DND-41 (cell line): ENCODE data around the gene CTAGE1.
"Not testable (repeated sequence)": the region's sequence is repeated elsewhere in the genome, so short reads cannot be mapped to it uniquely, and the experiment has no call there.

Source experiments
- ATAC-seq: fragments of 200-7000 bp; cut with Tn5 transposase; 3 replicates; pipeline ENCODE4 v1.9.1; 2021; ENCODE audit warnings: low read depth; ENCODE audit not compliant: insufficient read depth
- DNase-seq: peaks from one replicate; pipeline ENCODE4 v3.0.0-alpha.2; 2020
- H2AFZ ChIP-seq: 2 replicates; pipeline ENCODE4 v1.6.0; 2012; ENCODE audit warnings: low read depth, low read length
- H3K27ac ChIP-seq: 2 replicates; pipeline ENCODE4 v1.5.1; 2012; ENCODE audit warnings: low read length, inconsistent platforms
- H3K27me3 ChIP-seq: fragments of 200-600 bp; sonication (generic); 2 replicates; pipeline ENCODE4 v1.6.0; 2012; ENCODE audit warnings: low read length, mild to moderate bottlenecking, inconsistent platforms; ENCODE audit not compliant: insufficient read depth, poor library complexity
- H3K36me3 ChIP-seq: 2 replicates; pipeline ENCODE4 v1.5.1; 2012; ENCODE audit warnings: low read length, inconsistent platforms; ENCODE audit not compliant: insufficient read depth
- H3K4me1 ChIP-seq: 2 replicates; pipeline ENCODE4 v1.5.1; 2012; ENCODE audit warnings: mild to moderate bottlenecking, low read length; ENCODE audit not compliant: insufficient read depth
- H3K4me2 ChIP-seq: 2 replicates; pipeline ENCODE4 v1.6.0; 2012; ENCODE audit warnings: mild to moderate bottlenecking, moderate library complexity, low read length, inconsistent platforms; ENCODE audit not compliant: insufficient read depth
- H3K4me3 ChIP-seq, 2 experiments: fragments of 200-600 bp in 1 of 2; shearing (Covaris generic) in 1 of 2; 2 replicates each; pipeline ENCODE4 v1.5.1; 2012 to 2016; ENCODE audit warnings: inconsistent platforms in 2 of 2, low read length in 2 of 2, mild to moderate bottlenecking in 2 of 2, low read depth in 1 of 2, moderate library complexity in 1 of 2
- H3K79me2 ChIP-seq: 2 replicates; pipeline ENCODE4 v1.6.0; 2012; ENCODE audit warnings: low read length, inconsistent platforms; ENCODE audit not compliant: insufficient read depth
- H3K9ac ChIP-seq: 2 replicates; pipeline ENCODE4 v1.6.0; 2012; ENCODE audit warnings: low read depth, mild to moderate bottlenecking, inconsistent platforms, low read length, moderate library complexity
- H3K9me3 ChIP-seq: 2 replicates; pipeline ENCODE4 v1.5.1; 2012; ENCODE audit warnings: low read length, moderate library complexity, mild to moderate bottlenecking, inconsistent platforms; ENCODE audit not compliant: insufficient read depth, severe bottlenecking
- H4K20me1 ChIP-seq: 2 replicates; pipeline ENCODE4 v1.6.0; 2012; ENCODE audit warnings: low read length; ENCODE audit not compliant: insufficient read depth
- EZH2 ChIP-seq: IDR thresholded peaks from 3 replicates; pipeline ENCODE4 v1.6.1; 2012; ENCODE audit warnings: borderline replicate concordance, low read depth, mild to moderate bottlenecking, moderate library complexity, low read length, inconsistent platforms; ENCODE audit not compliant: severe bottlenecking
- TF ChIP-seq, protein P1 (sequence below): IDR thresholded peaks from 2 replicates; pipeline ENCODE4 v1.5.1; 2012; ENCODE audit warnings: borderline replicate concordance, low read length, moderate library complexity, mild to moderate bottlenecking; ENCODE audit not compliant: poor library complexity, severe bottlenecking; ENCODE audit errors: extremely low read depth

CTAGE1 gene

DNA sequence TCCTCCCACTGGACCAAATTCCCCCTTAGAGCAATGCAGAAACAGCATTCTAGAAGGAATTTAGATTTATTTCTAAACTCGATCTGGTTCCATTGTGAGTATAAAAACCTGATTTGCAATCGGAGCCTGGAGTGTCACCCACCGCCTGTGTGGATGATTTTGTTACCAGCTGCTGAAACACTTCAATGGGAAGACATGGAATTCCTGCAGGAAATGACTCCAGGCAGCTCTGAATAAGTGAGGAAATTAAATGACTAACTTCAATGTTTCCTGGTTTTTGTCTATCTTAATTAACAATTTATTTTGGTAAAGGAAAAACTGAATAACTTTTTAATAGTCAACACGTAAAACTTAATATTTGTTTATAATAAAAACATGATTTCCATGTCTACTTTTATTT, 19.3 kb downstream of the CTAGE1 start:
- Histone ChIP-seq H4K20me1 (no peaks in the 10 kb centered on the region), H3K4me2 (no peak overlapping the region), H3K4me3 (no peak overlapping the region), H3K4me1 (no peaks in the 10 kb centered on the region), H3K36me3 (no peaks in the 10 kb centered on the region), H3K27ac (no peak overlapping the region), H3K27me3 (peaks cover 3% of the 10 kb centered on the region), H3K79me2 (no peaks in the 10 kb centered on the region), H3K9ac (no peak overlapping the region), H3K9me3 (no peaks in the 10 kb centered on the region), H2AFZ (no peak overlapping the region)
- no peak for TF ChIP-seq EZH2
- TF ChIP-seq, protein P1, sequence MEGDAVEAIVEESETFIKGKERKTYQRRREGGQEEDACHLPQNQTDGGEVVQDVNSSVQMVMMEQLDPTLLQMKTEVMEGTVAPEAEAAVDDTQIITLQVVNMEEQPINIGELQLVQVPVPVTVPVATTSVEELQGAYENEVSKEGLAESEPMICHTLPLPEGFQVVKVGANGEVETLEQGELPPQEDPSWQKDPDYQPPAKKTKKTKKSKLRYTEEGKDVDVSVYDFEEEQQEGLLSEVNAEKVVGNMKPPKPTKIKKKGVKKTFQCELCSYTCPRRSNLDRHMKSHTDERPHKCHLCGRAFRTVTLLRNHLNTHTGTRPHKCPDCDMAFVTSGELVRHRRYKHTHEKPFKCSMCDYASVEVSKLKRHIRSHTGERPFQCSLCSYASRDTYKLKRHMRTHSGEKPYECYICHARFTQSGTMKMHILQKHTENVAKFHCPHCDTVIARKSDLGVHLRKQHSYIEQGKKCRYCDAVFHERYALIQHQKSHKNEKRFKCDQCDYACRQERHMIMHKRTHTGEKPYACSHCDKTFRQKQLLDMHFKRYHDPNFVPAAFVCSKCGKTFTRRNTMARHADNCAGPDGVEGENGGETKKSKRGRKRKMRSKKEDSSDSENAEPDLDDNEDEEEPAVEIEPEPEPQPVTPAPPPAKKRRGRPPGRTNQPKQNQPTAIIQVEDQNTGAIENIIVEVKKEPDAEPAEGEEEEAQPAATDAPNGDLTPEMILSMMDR = no peak
- DNase-seq (no peak), ATAC-seq (no peak)

DNA sequence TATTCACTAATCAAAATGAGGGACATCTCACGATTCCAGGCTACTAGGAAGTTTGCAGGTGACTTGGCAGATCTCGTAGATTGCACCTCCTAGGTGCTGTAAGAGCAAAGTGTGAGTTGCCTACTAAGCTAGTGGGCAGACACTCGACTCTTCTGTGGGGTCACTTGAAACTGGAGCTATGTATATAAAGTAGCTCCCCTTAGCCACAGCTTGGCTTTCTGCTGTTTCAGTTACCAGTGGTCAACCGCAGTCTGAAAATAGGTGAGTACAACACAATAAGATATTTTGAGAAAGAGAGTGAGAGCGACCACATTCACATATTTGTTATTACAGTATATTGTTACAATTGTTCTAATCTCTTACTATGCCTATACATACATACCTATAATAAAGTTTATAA, 23.3 kb downstream of the CTAGE1 start:
- Histone ChIP-seq H4K20me1 (no peaks in the 10 kb centered on the region), H3K36me3 (no peaks in the 10 kb centered on the region), H3K79me2 (no peaks in the 10 kb centered on the region), H3K4me3 (no peak overlapping the region), H3K27me3 (peaks cover 3% of the 10 kb centered on the region), H3K4me1 (no peaks in the 10 kb centered on the region), H3K4me2 (no peak overlapping the region), H3K9me3 (no peaks in the 10 kb centered on the region), H3K27ac (no peak overlapping the region), H2AFZ (no peak overlapping the region), H3K9ac (no peak overlapping the region)
- DNase-seq = no peak
- TF ChIP-seq, protein P1 = no peak
- no peak for TF ChIP-seq EZH2
- ATAC-seq = no peak

DNA sequence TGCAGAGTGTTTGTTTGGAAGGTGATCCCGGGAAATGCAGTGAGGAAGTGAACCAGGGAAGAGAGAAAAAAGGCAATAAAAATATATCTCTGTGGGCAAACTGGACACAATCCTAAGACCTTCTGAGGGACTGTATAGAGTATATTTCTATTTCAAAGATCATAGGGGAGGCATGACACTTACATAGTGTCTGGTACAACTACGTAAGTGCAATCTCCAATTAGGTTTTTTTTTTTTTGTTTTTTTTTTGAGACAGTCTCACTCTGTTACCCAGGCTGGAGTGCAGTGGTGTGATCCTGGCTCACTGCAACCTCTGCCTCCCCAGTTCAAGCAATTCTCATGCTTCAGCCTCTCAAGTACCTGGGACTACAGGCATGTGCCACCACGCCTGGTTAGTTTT, 24.6 kb downstream of the CTAGE1 start:
- not testable (repeated sequence) for H2AFZ ChIP-seq, H3K9ac ChIP-seq, H3K4me1 ChIP-seq, H4K20me1 ChIP-seq, H3K36me3 ChIP-seq, H3K27ac ChIP-seq, H3K9me3 ChIP-seq, H3K4me2 ChIP-seq, H3K4me3 ChIP-seq, H3K79me2 ChIP-seq, ATAC-seq, DNase-seq, H3K27me3 ChIP-seq

DNA sequence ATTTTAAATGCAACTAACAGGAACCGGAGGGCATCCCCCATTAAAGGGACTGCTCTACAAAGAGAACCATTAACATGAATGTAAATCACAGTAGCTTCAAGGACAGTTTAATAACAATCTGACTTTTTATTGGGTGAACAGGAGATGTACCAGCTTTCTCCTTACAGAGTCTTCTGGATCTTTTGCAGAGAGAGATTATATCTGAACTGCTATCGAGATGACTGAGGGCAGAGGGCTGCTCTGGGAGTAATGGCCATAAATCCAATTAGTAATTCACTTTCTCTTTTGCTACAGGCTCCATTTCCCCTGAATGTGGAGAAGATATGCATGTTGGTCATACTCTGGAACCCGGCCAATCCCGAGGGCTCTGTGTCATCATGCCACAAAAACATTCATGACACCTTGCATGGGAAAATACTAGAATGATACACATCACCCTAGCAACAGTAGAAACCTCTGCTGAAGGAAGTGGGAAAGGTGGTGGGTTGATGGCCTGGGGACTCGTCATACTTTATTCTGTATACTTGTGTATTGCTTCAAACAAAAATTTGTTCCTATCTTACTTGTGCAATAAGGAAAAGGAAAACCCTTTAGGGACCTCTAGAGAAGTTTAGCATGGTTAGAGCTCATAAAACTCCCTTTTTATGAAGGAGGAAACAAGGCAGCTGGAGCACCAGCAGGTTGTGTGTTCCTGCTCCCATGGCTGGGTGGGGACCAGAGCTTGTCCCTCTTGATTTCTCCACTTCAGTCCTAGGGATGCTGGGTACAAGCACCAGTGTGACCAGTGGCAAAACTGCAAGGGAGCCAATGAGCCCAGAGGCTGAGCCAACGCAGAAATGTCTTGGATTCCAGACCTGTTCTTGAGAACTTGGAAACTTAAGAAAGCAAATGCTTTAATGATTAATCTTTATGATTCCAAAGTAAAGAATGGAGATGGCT, 26.0 kb downstream of the CTAGE1 start:
- Histone ChIP-seq H3K9me3 (no peaks in the 10 kb centered on the region), H3K9ac (no peak overlapping the region), H2AFZ (no peak overlapping the region), H3K27me3 (peaks cover 3% of the 10 kb centered on the region), H3K27ac (no peak overlapping the region), H3K4me2 (no peak overlapping the region), H3K36me3 (no peaks in the 10 kb centered on the region), H3K4me3 (no peak overlapping the region), H4K20me1 (no peaks in the 10 kb centered on the region), H3K4me1 (no peaks in the 10 kb centered on the region), H3K79me2 (no peaks in the 10 kb centered on the region)
- no peak for ATAC-seq
- TF ChIP-seq EZH2 = no peak
- TF ChIP-seq, protein P1 = no peak
- DNase-seq = no peak
